Measurements from ENCODE around the gene POLR1A.

The POLR1A gene

GRCh38 chr2:86065512-86065911 is 40.2 kb downstream of the POLR1A start (continued):
- no peak for TF ChIP-seq PRDM10 (tag by site-specific recombination; IDR thresholded peaks at IDR 0.05)

GRCh38 chr2:86064006-86064405 is 41.7 kb downstream of the POLR1A start:
- no peaks in the 10 kb centered on the region for H3K9me3 ChIP-seq (ENCODE audit: control insufficient read depth, insufficient read depth, low read depth, low read length)
- TF ChIP-seq ZNF214 (tag by site-specific recombination; IDR thresholded peaks at IDR 0.05; ENCODE audit: borderline replicate concordance) = no peak
- TF ChIP-seq PRDM2 (tag by site-specific recombination; IDR thresholded peaks at IDR 0.05; ENCODE audit: borderline replicate concordance) = no peak
- TF ChIP-seq ZNF776 (tag by site-specific recombination; IDR thresholded peaks at IDR 0.05; ENCODE audit: borderline replicate concordance) = no peak
- no peak for TF ChIP-seq ZNF701 (tag by site-specific recombination; IDR thresholded peaks at IDR 0.05)
- TF ChIP-seq ZNF514 (tag by site-specific recombination; IDR thresholded peaks at IDR 0.05) = no peak
- TF ChIP-seq HIC1 (tag by site-specific recombination; IDR thresholded peaks at IDR 0.05) = no peak
- TF ChIP-seq ZSCAN23 (tag by site-specific recombination; IDR thresholded peaks at IDR 0.05) = no peak
- no peak for TF ChIP-seq ZNF394 (tag by site-specific recombination; IDR thresholded peaks at IDR 0.05; ENCODE audit: borderline replicate concordance)
- TF ChIP-seq GLIS2 (tag by site-specific recombination; IDR thresholded peaks at IDR 0.05) = no peak
- no peak for TF ChIP-seq GLI2 (tag by site-specific recombination; IDR thresholded peaks at IDR 0.05; ENCODE audit: borderline replicate concordance, low read depth)
- no peak for TF ChIP-seq ZFP3 (tag by site-specific recombination; IDR thresholded peaks at IDR 0.05; ENCODE audit: low read depth)
- no peak for TF ChIP-seq PRDM1 (tag by site-specific recombination; IDR thresholded peaks at IDR 0.05)
- TF ChIP-seq REST (tag by site-specific recombination; IDR thresholded peaks at IDR 0.05) = no peak
- no peak for TF ChIP-seq ZNF521 (tag by site-specific recombination; IDR thresholded peaks at IDR 0.05)
- TF ChIP-seq ZNF157 (tag by site-specific recombination; IDR thresholded peaks at IDR 0.05) = no peak
- TF ChIP-seq ZNF37A (tag by site-specific recombination; IDR thresholded peaks at IDR 0.05) = no peak
- TF ChIP-seq ZNF146 (tag by site-specific recombination; IDR thresholded peaks at IDR 0.05) = no peak
- TF ChIP-seq ZNF302 (tag by site-specific recombination; IDR thresholded peaks at IDR 0.05; ENCODE audit: low read depth) = no peak
- TF ChIP-seq SP2 (tag by site-specific recombination; IDR thresholded peaks at IDR 0.05) = no peak
- no peak overlapping the region for H3K4me3 ChIP-seq (ENCODE audit: low read depth, low read length)
- POLR2A ChIA-PET = no interaction called here
- CTCF ChIA-PET = interaction anchor here (0.5 to 0.7 kb wide), 4 partner anchors 35 to 511 kb away, joined by 3 to 4 read pairs (median 3); no protein-coding TSS in a partner anchor
- H3K27ac ChIP-seq (ENCODE audit: extremely low read depth, low read depth, low read length) = no peak overlapping the region
- H3K4me1 ChIP-seq (ENCODE audit: control insufficient read depth, insufficient read depth, low read length) = no peaks in the 10 kb centered on the region
- peaks cover 53 to 88% of the 10 kb centered on the region in 2 experiments for H3K36me3 ChIP-seq (ENCODE audit: control insufficient read depth in 2 of 2, insufficient read depth in 1 of 2, low read length in 2 of 2)
